ENCODE data around the gene PELI1.

- no peak for TF ChIP-seq CTCF (conservative IDR thresholded peaks at IDR 0.05; ENCODE audit: low read length)
- TF ChIP-seq EZH2phosphoT487 (IDR thresholded peaks at IDR 0.05; ENCODE audit: borderline replicate concordance) = no peak
Observed at GRCh38 chr2:64173156-64174135, 29.2 kb upstream of the PELI1 start.
